Measurements from ENCODE around the gene QRFP.

DNA sequence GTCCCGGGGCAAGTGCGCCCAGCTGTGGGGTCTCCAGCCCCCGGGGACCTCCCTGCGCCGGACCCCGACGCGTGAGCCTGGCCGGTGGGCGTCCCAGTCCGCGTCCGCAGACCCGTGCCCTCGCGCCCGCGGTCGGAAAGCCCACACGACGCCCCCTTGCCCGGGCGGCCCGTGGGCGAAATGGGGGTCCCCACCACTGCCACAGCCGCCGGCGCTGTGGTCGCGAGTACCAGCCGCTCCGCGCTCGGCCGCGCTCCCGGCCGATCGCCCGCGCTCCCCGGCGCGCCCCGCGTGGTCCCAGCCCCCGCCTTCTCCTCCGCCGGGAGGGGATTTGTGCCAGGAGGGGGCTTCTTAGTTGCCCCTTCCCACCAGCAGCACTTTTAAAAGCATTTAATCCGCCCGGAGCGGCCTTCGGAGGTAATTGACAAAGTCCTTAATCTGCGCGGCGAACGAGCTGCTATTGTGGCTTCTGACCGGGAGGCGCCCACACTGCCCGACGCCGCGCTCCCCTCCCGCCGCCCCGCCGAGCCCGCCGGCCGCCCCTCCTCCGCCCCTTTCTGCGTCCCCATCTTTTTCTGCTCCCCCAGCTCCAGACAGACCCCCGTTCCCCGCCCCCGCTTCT lies 42.9 kb upstream of the QRFP start:
- TF ChIP-seq CEBPB (IDR thresholded peaks at IDR 0.05) (no peak), FOXM1 (IDR thresholded peaks at IDR 0.05; ENCODE audit: borderline replicate concordance, low read depth) (no peak), NFIC (IDR thresholded peaks at IDR 0.05) (no peak), ZBTB7A (IDR thresholded peaks at IDR 0.05; ENCODE audit: low read depth) (peak; percentile 92), EP300 (IDR thresholded peaks at IDR 0.05; ENCODE audit: borderline replicate concordance) (no peak), RAD21 (IDR thresholded peaks at IDR 0.05; ENCODE audit: low read depth) (no peak), CREB1 (IDR thresholded peaks at IDR 0.05; ENCODE audit: low read depth) (no peak), YY1 (IDR thresholded peaks at IDR 0.05; ENCODE audit: low read depth) (no peak), TAF1 (IDR thresholded peaks at IDR 0.05; ENCODE audit: low read depth) (no peak)
- TF ChIP-seq, protein P1, sequence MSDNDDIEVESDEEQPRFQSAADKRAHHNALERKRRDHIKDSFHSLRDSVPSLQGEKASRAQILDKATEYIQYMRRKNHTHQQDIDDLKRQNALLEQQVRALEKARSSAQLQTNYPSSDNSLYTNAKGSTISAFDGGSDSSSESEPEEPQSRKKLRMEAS (IDR thresholded peaks at IDR 0.05) = 0 out of 2 replicates have a peak, but pooled peaks have one; percentile 22
- TF ChIP-seq, protein P2, sequence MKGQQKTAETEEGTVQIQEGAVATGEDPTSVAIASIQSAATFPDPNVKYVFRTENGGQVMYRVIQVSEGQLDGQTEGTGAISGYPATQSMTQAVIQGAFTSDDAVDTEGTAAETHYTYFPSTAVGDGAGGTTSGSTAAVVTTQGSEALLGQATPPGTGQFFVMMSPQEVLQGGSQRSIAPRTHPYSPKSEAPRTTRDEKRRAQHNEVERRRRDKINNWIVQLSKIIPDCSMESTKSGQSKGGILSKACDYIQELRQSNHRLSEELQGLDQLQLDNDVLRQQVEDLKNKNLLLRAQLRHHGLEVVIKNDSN (IDR thresholded peaks at IDR 0.05) = no peak
- TF ChIP-seq, protein P3, sequence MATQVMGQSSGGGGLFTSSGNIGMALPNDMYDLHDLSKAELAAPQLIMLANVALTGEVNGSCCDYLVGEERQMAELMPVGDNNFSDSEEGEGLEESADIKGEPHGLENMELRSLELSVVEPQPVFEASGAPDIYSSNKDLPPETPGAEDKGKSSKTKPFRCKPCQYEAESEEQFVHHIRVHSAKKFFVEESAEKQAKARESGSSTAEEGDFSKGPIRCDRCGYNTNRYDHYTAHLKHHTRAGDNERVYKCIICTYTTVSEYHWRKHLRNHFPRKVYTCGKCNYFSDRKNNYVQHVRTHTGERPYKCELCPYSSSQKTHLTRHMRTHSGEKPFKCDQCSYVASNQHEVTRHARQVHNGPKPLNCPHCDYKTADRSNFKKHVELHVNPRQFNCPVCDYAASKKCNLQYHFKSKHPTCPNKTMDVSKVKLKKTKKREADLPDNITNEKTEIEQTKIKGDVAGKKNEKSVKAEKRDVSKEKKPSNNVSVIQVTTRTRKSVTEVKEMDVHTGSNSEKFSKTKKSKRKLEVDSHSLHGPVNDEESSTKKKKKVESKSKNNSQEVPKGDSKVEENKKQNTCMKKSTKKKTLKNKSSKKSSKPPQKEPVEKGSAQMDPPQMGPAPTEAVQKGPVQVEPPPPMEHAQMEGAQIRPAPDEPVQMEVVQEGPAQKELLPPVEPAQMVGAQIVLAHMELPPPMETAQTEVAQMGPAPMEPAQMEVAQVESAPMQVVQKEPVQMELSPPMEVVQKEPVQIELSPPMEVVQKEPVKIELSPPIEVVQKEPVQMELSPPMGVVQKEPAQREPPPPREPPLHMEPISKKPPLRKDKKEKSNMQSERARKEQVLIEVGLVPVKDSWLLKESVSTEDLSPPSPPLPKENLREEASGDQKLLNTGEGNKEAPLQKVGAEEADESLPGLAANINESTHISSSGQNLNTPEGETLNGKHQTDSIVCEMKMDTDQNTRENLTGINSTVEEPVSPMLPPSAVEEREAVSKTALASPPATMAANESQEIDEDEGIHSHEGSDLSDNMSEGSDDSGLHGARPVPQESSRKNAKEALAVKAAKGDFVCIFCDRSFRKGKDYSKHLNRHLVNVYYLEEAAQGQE (IDR thresholded peaks at IDR 0.05; ENCODE audit: low read depth) = no peak
